GM21528 (cell line): ENCODE results near the gene FASN.

Experiments
- ATAC-seq: cut with Tn5 transposase; IDR thresholded peaks from one replicate; pipeline ENCODE4 v1.9.1; 2021; ENCODE audit warnings: mild to moderate bottlenecking, moderate library complexity; ENCODE audit not compliant: unreplicated experiment, low FRiP score

The FASN gene

DNA sequence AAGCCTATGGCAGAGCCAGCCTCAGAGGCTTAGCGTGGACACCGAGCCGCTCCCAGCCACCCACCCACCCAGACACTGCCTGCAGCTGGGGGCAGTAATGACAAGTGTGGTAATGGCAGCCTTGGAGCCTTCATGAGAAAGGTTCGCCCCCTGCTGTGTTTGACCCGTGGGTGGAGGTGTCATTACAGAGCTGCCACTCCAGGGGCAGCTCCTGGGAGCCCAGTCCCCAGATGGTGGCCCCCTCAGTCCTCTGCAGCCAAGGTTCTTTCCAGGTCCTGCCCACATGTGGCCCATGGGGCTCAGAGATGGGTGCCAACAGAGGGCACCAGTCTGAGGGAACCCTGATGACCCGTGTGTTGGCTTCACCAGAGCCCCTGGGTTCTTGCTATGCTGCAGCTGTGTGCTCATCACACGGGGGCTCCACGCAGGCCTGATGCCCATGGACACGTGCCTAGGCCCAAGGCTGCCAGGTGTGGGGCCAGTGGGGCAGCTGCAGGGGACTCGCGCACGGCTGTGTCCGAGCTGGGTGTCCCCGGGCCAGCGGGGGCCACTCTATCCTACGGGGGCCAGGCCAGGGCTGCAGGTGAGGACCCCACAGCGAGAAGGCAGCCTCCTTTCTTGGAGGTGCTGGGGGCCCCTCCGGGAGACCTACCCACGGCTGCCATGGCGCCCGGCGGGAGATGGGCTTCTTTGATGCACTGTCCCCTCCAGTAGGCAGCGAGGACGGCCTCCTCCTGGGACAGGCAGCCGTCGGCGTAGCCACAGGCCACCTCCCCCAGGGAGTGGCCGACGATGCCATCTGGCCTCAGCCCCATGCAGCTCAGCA lies 8.1 kb downstream of the FASN start:
- no peak for ATAC-seq

- ATAC-seq, result no peak
Observed at GRCh38 chr17:82088838-82089722, 9.0 kb downstream of the FASN start.

GRCh38 chr17:82087961-82088837 lies 9.8 kb downstream of the FASN start:
- ATAC-seq, result no peak

- no peak for ATAC-seq
Observed at GRCh38 chr17:82086941-82087906, 10.8 kb downstream of the FASN start.

DNA sequence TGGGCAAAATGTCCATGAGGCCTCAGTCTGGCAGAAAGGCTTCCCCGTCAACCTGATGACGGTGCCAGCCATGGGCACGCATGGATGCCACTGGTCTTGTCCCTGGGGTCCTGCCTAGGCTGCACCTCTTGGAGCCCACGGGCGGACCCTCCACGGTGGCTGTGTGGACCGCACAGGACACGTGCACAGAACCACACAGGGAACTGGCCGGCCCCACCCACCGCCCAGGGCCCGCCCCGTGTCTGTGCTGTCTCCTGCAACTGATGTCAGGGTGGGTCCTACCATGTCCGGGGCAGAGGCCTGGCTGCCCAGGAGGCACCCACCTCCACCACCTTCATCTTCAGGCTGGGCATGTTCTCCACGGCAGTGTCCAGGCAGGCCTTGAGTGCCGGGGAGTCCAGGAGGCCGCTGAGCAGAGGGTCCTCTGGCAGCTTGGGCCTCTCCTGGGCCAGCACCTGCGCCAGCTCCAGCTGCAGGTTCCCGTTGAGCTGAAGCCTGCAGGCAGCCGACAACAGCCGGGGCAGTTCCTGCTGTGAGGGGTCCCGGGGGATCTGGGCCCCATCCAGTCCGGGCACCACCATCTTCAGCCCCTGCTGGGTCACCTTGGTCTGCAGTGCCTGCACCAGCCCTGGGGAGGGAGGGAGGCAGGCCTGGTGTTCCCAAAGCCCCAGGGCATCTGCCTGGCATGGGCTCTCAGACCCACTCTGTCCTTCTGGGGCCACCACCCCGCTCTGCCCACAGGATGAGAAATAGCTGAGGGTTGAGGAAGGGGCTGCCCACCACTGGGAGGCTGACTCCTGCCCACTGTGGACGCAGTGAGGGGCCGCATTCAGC lies 11.9 kb downstream of the FASN start:
- ATAC-seq, result no peak

GRCh38 chr17:82085031-82085861 lies 12.8 kb downstream of the FASN start:
- no peak for ATAC-seq

DNA sequence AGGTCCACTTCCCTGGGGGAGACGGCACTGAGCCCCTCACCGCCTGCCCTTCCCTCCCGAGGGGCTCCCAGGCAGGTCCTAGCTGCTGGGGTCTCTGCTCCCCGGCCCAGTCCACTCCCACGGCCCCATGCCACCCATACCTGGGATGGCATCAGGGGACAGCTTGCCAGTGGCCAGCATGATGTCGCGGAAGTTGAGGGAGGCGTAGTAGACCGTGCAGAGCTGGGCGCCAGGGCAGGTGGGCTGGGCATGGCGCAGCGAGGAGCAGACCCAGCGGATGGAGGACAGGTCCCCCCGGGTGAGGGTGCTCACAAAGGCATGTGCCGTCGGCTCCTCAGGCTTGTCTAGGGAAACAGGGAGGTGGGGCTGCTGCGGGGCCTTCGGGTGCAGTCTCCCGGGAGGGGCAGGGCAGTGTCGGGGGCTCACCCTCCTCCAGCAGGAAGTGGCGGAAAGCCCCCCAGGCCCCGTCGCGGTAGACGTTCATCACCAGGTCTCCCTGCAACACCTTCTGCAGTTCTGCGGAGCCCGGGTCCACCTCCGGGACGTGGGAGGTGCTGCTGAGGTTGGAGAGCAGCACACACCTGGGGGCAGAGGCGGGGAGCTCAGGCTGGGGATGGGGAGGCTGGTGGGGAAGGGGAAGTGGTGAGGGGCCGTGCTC lies 13.5 kb downstream of the FASN start:
- no peak for ATAC-seq

DNA sequence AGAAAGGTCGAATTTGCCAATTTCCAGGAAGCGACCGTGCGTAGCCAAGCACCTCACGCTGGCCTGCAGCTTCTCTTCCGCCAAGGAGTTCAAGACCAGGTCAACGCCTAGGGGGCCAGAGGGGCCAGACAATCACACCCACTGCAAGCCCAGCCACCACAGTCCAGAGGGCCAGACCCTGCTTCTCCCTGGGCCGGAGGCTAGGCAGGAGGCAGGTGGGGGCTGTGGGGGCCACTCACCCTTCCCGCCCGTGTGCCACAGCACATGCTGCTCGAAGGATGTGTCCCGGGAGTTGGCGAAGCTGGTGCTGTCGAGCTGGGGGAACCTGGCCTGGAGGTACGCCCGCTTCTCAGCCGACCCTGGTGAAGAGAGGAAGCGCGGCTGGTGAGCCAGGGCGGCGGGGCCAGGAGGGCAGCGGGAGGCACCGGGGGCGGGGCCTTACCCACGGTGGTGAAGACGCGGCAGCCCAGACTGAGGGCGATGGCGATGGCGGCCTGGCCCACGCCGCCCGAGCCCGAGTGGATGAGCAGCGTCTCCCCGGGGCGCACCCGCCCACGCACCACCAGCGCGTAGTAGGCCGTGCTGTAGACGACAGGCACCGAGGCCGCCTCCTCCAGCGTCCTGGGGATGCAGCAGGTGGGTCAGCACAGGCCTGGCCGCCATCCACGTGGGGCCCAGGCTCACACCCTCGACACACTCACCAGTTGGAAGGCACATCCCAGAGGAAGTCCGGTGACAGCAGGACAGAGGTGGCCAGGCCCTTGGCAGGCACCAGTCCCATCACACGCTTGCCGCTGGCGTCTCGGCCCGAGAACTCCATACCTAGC lies 14.3 kb downstream of the FASN start:
- no peak for ATAC-seq

DNA sequence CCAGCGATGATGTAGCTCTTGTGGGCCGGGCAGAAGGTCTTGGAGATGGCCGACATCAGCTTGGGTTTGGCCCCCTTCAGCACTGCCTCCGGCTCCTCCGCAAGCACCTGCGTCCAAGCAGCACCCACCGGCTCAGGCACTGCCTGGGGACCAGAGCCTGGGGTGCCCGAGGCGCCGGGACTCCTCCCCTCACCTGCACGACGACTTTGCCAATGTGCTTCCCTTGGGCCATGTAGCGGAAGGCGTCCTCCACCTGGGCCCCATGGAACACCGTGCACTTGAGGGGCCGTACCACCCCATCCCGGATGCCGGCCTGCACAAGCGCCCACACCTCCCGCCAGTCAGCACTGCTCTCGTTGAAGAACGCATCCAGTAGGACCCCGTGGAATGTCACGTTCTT lies 15.0 kb downstream of the FASN start:
- ATAC-seq, result no peak

DNA sequence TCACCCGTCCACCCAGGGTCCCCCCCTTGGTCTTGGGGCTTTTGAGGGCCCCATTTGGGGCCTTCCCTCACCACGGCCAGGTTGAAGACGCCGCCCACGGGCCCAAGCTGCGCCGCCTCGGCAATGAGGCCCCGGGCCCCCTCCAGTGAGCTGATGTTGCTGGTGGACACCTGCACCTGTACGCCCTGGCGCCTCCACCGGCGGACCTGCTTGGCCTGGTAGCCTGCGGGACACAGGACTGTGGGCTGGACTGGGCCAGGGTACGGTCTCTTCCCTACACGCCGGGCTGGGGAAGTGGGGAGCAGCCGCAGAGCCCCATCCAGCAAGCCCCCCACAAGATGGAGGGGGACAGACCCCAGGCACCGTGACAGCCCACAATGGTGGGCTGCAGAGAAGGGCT lies 15.6 kb downstream of the FASN start:
- no peak for ATAC-seq

- no peak for ATAC-seq
Observed at GRCh38 chr17:82081966-82082365, 16.1 kb downstream of the FASN start.

DNA sequence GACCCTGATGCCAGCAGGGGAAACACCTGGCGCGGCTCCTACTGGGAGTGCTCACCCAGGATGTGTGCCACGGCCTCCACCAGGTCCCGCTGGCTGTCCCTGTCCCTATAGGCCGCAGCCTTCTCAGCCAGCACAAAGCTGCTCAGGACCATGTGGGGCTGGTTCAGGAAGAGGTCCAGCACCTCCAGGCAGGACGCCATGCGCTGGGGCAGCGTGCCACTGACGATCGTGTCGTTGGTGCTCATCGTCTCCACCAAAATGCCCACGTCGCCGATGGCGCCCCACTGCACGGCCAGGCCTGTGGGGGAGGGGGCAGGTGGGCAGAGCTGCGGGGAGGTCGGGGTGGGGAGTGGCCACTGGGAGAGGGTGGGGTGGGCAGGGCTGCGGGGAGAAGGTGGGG lies 16.5 kb downstream of the FASN start:
- no peak for ATAC-seq

GRCh38 chr17:82080789-82081464 lies 17.1 kb downstream of the FASN start:
- ATAC-seq, result no peak

- no peak for ATAC-seq
Observed at GRCh38 chr17:82080048-82080788, 17.8 kb downstream of the FASN start.

GRCh38 chr17:82079001-82079677 lies 18.9 kb downstream of the FASN start:
- no peak for ATAC-seq
